Forelimb muscle (tissue), 1 donor: ENCODE results near the gene SPOP. TPM values are rescaled to one million over a fixed set of nuclear protein-coding genes. Genes with fewer than 3 reads are reported as not detected.
"Not testable (repeated sequence)": the region's sequence is repeated elsewhere in the genome, so short reads cannot be mapped to it uniquely, and the experiment has no call there.

Experiments used
- DNase-seq: peaks from one replicate; pipeline ENCODE4 v3.0.0-alpha.2; 2013; ENCODE audit warnings: low read depth
- polyA plus RNA-seq: library from polyadenylated mRNA; unstranded; fragments of 120-200 nt; gene quantifications from one replicate; pipeline ENCODE4 v1.2.1, GENCODE V29; 2013; ENCODE audit not compliant: insufficient read length

The SPOP gene
- polyA plus RNA-seq, result 51.5 TPM

DNA sequence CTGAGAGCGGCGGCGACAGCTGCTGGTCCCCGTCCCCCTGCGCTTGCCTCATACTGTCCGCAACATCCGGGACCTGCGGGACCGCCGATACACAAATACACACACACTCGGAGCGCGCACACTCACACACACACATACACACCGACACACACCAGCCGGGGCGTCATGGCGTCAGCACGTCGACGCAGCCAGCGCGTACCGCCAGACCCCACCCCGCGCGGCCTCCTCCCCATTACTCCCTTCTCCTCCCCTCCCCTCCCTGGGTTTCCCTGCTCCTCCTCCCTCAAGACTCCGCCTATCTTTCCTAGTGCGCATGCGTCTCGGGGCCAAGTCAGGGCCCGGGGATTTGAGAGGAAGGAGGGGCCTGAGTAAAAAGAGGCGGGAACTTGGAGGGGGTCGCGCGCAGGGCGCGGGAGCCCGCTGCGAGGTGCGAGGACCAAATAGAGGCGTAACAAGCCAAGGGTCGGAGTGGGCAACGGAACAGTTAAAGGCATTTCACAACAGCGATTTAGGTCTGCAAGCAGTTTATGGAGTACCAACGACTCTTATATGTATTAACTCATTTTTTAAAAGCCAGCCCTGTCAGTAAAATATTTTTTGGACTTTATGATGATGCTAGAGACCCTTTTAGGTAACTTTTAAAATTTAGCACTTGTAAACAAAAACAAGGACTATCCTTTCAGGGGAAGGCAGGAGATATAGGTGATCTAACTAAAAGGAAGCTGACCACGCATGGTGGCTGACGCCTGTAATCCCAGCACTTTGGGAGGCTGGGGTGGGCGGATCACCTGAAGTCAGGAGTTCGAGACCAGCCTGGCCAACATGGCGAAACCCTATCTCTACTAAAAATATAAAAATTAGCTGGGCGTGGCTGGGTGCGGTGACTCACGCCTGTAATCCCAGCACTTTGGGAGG lies at the start of gene SPOP:
Gene SPOP, minus strand, starts transcription at position 165 of the 915 bp plus-strand sequence. CDS start 55,287 bp downstream, outside the sequence.
- DNase-seq, result peak; percentile 97

DNA sequence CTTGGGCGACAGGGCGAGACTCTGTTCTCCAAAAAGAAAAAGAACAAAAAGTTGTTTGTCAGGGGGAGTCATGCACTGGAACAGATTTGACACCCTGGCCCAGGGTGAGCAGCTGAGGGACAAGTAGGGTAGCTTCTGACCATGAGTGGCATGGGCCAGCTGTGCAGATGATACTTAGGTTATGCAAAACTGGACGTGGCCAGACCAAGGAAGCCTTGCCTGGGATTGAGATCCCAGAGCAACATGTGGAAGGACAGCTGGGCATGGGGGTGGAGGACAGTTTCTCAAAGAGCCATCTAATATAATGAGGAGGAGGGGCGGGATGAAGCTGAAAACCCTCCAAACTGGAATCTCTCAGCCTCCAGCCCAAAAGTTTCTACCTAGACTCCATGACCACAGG lies 49.5 kb upstream of the SPOP start:
- no peak for DNase-seq

- no peak for DNase-seq
Observed at GRCh38 chr17:49725452-49726130, 47.7 kb upstream of the SPOP start.

DNA sequence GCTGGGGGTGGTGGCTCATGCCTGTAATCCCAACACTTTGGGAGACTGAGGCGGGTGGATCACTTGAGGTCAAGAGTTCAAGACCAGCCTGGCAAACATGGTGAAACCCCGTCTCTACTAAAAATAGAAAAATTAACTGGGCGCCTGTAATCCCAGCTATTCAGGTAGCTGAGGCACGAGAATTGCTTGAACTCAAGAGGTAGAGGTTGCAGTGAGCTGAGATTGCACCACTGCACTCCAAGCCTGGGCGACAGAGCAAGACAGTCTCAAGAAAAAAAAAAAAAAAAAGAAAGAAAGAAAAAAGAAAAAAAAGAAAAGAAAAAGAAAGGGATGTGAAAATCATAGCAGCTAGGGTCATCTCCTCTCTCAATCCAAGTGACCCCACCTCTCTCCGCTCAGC lies 46.7 kb upstream of the SPOP start:
- DNase-seq, result not testable (repeated sequence)

- DNase-seq, result no peak
Observed at GRCh38 chr17:49723423-49723822, 45.5 kb upstream of the SPOP start.

- no peak for DNase-seq
Observed at GRCh38 chr17:49722066-49722465, 44.2 kb upstream of the SPOP start.

DNA sequence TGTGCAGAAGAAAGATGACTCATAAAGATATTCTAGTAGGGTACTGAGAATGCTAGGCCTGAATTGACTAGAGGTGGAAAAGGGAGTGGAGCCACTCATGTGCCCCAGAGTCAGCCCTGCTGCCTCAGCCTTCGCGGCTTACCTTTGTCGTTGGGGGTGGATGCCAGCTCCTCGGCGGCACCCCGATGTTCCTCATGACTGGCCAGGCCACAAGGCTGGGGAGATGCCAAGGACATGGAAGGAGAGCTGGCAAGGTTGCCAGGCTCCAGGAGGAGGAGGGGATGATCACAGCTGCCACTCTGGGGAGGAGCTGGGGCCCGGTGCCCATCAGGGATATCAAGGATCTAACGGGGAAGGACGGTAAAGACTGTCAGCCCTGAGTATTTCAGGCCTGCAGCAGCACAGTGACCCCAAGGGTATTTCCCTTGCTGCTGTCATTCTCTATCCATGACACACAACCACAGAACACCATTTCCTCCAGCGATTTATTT lies 39.5 kb upstream of the SPOP start:
- DNase-seq, result no peak

- no peak for DNase-seq
Observed at GRCh38 chr17:49716668-49717364, 38.9 kb upstream of the SPOP start.

GRCh38 chr17:49715717-49716279 lies 37.9 kb upstream of the SPOP start:
- no peak for DNase-seq

DNA sequence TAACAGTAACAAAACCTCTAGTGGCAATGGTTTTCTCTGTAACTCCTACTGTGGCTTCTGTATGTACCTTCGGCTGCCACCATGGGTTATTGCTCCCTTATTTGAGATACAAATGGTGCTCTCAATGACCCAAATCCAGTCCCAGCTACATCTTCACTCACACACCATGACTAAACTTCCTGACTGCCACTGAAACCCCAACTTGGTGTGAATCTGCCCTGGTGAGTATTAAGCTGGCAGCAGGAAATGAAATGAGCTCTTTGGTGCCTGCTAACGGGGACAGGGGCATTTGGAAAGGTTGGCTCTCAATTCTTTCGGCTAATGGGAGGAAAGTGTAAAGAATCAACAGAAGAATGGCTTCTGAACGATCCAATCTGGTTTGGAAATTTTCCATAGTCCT lies 37.3 kb upstream of the SPOP start:
- no peak for DNase-seq

- no peak for DNase-seq
Observed at GRCh38 chr17:49708515-49709183, 30.8 kb upstream of the SPOP start.

DNA sequence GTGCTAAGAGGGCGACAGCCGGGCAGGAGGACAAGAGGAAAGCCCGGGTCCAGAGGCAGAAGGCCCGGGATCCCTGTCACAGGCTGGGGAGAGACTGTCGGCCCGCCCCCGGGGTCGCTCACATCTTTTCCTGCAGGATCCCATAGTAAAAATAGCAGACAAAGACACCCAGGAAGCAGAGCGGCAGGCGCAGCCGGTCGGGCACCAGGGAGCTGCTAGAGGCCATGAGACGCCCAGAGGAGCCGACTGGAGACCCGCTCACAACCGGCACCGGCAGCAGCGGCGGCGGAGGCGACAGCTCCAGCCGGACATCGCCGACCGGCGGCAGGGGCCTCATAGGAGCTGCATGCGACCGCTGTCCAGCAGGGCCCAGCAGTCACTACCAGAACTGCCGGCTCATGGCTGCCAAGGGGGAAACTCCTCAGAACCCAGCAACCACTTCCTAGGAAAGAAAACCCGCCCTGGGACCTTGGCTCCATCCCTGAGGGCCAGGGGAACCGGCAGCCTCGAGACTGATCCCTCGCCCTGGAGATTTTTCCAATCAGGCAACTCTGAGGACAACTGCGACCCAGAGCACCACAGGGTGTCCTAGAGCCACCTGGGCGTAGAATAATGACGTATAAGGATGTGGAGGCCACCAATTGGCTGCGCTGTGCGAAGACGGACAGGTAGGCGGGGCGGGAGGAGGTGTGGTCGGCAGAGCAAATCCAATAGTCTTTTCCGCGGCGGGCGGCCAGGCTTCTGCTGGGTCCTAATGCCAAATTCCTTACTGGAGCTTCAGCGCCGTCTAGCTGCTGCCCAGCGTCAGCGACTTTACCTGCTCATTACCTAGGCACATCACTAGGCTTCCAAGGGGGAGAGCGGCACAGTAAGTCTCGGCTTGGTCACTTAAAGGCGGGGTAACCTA lies 30.0 kb upstream of the SPOP start, which contains the start of gene SLC35B1:
Gene SLC35B1, minus strand, starts transcription at position 357 of the 907 bp plus-strand sequence. Its CDS starts 131 bp downstream, at position 226.
- peak; percentile 97 for DNase-seq

DNA sequence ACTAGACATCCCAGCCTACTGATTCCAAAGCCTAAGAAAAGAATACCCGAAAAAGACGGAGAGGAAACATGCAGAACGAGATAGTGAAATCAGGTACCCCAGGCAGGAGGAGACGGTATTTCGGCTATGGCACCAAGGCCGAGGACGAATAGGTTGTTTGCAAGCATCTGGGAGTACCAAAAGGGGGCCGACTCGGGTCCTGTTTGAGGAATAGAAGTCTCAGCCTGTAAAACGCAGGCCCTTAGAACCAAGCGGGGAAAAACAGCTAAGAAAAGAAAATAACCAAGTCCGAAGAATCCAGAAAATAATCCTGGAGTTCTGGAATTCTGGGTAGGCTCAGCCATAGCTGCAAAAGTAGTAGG lies 29.3 kb upstream of the SPOP start:
- DNase-seq, result no peak

DNA sequence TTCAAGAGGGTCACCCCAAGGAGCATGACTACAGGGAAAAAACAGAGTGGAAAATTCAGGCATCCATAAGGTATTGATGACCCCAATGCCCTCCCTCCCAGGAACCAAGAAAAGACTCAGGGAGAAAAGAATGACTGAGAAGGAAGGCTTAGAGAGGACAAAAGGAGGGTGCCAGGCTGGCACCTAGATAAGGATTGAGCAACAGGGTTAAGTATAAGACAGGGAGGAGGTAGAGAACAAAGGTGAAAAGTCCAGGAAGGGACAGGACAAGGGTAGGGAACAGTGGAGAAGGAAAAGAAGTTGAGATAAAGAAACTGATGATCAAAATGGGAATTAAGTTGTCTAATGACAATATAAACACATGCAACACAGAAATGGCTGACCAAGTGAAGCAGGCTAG lies 27.4 kb upstream of the SPOP start:
- DNase-seq, result no peak

DNA sequence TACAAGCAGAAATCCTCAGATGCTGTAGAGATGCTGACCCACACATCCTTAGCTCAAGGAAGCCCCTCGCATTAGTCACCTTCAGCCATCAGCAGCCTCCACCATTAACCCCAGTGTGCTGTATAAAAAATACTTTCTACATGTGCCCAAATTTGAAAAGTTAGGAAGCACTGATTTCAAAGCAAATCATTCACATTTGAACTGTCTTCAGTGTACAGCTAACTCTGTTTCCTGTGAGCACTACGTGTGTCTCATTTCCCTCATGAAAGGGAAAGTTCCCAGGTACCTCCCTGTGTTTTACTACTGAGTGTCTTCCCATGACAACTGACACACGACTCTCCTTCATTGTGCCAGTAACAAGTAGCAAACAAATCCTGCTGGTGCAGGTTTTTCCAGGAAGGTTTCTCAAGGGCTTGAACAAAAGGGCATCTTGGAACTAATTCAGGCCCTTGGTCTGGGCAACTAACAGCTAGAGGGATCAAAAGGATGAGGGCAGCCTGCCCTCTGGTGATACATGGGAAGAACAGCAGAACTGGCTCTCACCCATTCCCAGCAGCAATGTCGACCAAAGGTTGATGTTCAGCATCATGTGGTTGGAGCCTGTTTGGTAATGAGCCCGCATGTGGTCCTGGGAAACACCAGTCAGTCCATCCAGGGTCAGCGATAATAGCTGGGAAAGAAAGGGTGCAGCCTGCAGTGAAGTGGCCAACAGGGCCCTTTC lies 25.8 kb upstream of the SPOP start:
- no peak for DNase-seq

GRCh38 chr17:49700960-49701359 lies 23.1 kb upstream of the SPOP start:
- no peak for DNase-seq

DNA sequence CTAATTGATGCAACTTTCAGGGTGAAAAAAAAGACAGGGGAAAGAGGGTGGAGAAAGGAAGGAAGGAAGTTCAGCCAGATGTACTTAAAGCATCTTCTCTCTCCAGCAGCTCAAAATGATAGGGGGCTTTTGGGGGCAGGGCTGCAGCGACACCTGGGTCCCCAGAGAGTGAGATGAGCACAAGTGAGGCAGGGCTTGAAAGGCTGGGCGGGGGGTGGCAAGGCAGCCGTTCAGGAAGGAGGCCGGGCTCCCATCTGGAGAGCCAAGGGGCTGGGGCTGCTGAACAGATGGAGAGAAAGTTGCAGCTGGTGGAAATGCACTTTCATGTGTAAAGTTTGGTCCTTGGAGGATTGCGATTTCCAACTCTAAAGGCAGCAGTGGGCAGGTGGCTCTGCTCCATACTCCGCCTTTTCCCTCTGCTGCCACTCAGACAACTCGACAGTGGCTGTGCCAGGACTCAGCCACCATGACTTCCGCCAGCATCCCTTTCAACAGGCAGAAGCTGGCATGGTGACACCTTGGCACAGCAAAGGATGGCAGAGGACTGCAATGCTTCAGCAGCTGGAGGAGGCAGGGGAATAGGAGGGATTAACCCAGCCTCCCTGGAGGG lies 22.2 kb upstream of the SPOP start:
- DNase-seq, result no peak

- no peak for DNase-seq
Observed at GRCh38 chr17:49698005-49698404, 20.1 kb upstream of the SPOP start.

DNA sequence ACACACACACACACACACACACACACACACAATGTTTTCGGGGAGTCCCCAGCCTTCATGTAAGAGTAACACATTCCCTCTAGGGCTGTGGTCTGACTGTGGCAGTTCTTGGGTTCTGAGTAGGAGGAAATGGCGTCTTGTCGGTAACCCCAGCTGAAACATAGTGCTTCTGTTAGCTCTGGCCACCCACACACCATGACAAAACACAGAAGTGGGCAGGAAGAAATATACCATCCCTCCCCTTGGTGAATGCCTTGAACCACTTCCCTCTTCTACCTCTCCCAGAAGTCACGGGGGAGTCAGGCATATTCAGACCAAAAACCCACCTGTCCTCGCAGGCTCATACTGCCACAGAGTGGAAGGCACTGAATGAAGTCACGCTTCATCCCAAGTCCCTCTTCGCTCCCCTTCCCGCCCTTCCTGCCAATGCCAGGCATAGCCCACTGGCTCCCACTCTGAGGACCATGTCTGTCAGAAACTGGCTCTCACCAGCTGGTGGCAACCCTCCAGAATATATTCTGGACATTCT lies 18.4 kb upstream of the SPOP start:
- no peak for DNase-seq
